ENCODE results near the gene RC3H2. TPM values are rescaled to one million over a fixed set of nuclear protein-coding genes. Genes with fewer than 3 reads are reported as not detected.

RC3H2 gene
- total RNA-seq, 2 experiments from 2014 or later = 51.4 to 55.1 TPM

DNA sequence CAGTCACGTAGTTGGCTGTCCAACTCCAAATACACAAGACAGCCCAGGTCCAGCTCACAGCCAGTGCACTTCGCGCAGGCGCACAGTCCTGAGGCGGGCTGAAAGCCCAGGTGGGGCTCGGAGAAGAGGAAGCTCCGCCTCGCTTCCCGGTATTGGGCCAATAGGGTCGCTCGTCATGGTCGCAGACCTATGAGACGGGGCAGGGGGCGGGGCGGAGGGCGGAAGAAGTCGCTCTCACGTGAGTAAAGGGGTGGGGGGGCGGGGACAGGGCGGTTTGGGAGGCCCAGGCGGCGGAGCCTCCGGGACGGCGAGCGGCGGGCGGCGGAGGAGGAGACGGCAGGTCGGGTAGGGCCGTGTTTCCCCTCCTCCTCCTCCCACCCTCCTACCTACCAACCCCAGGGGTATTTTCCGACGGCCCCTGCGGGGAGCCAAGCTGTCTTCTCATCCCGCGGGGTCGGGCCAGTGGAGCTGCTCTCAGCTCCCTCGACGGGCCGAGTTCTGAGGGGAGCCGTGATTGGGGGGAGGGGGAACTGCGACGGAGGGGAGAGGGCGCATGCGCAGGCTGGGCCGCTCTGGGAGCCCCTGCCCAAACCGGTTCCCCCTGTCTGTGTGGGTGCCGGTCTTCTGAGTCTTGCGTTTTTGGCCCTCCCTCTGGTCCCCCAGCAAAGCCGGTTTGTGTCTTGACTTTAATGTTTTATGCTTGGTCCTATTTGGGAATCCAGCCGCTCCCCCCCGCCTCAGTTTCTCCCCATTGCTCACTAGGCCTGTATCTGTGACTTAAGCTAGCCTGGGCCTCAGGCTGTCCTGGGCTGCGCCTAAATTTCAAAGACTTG lies 35.8 kb upstream of the RC3H2 start, which contains the start of gene RABGAP1:
Gene RABGAP1 (plus strand): TSS at position 272 of the 833 bp plus-strand sequence. CDS start 16,040 bp downstream, outside the sequence.
- POLR2A ChIA-PET = interaction anchor here (0.7 to 4.1 kb wide), 15 partner anchors 10 to 113 kb away, joined by 3 to 59 read pairs (median 4); partner anchors contain the start of genes PDCL, RC3H2, ZBTB26 and ZBTB6
- CTCF ChIA-PET = interaction anchor here (0.5 to 2.1 kb wide), 8 partner anchors 9 to 409 kb away, joined by 3 to 9 read pairs (median 5); partner anchors contain the start of genes RC3H2 and ZBTB26

DNA sequence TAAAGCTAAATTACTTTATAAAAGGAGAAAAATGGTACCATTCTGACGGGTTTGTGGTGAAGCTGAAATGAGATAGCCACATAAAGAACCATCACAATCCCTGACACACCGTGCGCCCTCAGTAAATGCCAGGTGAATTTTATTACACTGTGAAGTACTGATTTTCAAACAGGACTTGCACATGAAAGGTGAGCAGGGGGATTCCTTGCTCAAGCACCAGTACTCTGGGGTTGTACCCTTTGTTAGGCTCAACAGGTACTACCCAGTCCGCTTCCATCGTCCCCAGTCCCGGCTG lies 35.2 kb upstream of the RC3H2 start:
- Mint-ChIP-seq H3K36me3 (ENCODE audit: low read depth) (peaks cover 21% of the 10 kb centered on the region), H3K27me3 (no peaks in the 10 kb centered on the region), H3K4me3 (peak overlapping the region; percentile 92), H3K27ac (peak overlapping the region; percentile 64), H3K4me1 (peaks cover 36% of the 10 kb centered on the region), H3K9me3 (no peaks in the 10 kb centered on the region)
- ChIA-PET POLR2A (interaction anchor here (0.7 to 4.1 kb wide), 11 partner anchors 9 to 112 kb away, joined by 3 to 59 read pairs (median 6); partner anchors contain the start of genes PDCL, RC3H2, ZBTB26 and ZBTB6), CTCF (interaction anchor here (0.5 to 2.1 kb wide), 8 partner anchors 8 to 409 kb away, joined by 3 to 9 read pairs (median 4); partner anchors contain the start of genes RC3H2 and ZBTB26)
- DNase-seq = no peak

More for the DNA sequence above, 35.8 kb upstream of the RC3H2 start, which contains the start of gene RABGAP1:
- Mint-ChIP-seq H3K4me3 (peak within 1 kb of the TSS; percentile 92), H3K4me1 (peaks cover 41% of the 10 kb centered on the region), H3K9me3 (no peaks in the 10 kb centered on the region), H3K27ac (peak within 1 kb of the TSS; percentile 78), H3K27me3 (no peaks in the 10 kb centered on the region), H3K36me3 (ENCODE audit: low read depth) (peaks cover 26% of the 10 kb centered on the region)
- peak; percentile 99 for DNase-seq

DNA sequence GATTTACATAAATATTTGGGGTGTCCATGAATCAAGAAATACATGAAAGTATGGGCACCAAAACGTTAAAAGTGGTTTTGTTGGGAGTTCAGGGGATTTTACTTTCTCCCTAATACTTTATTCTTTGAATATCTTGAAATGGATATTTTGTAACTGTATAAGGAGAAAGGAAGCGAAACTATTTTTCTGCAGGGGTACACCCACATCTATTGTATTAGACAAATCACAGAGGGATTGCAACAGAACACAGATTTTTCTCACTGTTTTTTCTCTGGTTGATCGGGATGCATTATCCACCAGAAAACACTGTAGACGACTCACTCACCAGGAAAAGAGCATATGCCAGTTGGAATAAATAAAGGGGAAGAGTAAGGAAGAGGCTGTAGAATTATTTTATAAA lies 34.4 kb upstream of the RC3H2 start:
- DNase-seq = no peak
- Mint-ChIP-seq H3K4me1 (peaks cover 34% of the 10 kb centered on the region), H3K36me3 (ENCODE audit: low read depth) (peaks cover 22% of the 10 kb centered on the region), H3K9me3 (no peaks in the 10 kb centered on the region), H3K4me3 (no peak overlapping the region), H3K27me3 (no peaks in the 10 kb centered on the region), H3K27ac (no peak overlapping the region)
- ChIA-PET POLR2A (interaction anchor here (1.0 to 4.1 kb wide), 4 partner anchors 9 to 60 kb away, joined by 4 to 59 read pairs (median 47); partner anchors contain the start of genes RC3H2, ZBTB26 and ZBTB6), CTCF (interaction anchor here (2.1 kb wide), 1 partner anchor 7 kb away, joined by 9 read pairs; the partner anchor contains the start of gene ZBTB26)

DNA sequence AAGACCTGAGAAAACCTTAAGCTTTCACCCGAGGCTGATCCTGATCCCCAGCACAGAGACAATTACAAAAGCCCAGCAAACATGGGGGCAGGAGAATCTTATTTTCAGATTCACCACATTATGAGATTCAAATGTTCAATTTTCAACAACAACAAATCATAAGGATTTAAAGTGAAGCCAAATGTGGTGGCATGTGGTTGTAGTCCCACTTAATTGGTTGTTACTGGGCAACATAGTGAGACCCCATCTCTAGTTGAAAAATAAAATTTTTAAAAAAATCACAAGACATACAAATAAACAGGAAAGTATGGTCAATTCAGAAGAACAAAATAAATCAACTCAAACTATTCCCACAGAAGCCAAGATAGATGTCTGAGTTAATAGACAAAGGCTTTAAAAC lies 31.7 kb upstream of the RC3H2 start:
- Mint-ChIP-seq H3K27me3 (no peaks in the 10 kb centered on the region), H3K27ac (no peak overlapping the region)

DNA sequence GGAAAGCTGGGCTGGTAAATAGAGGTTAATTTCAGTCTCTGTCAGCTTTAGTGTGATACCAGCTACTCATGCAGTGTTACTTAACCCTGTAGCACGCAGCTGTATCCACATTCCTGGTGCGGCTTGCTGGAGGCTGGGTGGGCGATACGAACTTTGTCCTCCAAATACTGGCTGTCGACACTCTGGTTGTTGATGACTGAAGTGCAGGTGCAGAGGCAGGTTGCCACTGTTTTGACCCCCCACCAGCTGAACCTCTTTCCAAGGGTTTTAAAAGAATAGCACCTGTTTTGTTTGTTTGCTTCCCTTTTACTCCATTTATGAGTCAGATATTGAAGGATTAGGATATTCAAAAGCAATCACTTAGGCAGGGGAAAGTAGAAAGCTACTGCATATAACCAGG lies 31.3 kb upstream of the RC3H2 start:
- Mint-ChIP-seq H3K27me3 (no peaks in the 10 kb centered on the region), H3K9me3 (no peaks in the 10 kb centered on the region), H3K36me3 (ENCODE audit: low read depth) (peaks cover 22% of the 10 kb centered on the region), H3K4me3 (no peak overlapping the region), H3K4me1 (peaks cover 23% of the 10 kb centered on the region), H3K27ac (no peak overlapping the region)
- CTCF ChIA-PET = no interaction called here
- POLR2A ChIA-PET = interaction anchor here (0.9 kb wide), 2 partner anchors 23 to 671 kb away, joined by 3 read pairs; partner anchors contain the start of genes MRRF, RBM18 and ZBTB6
- DNase-seq = no peak

More for the DNA sequence above, 31.7 kb upstream of the RC3H2 start:
- ChIA-PET CTCF (no interaction called here), POLR2A (interaction anchor here (0.9 to 1.0 kb wide), 3 partner anchors 11 to 672 kb away, joined by 3 read pairs; partner anchors contain the start of genes MRRF, RBM18 and ZBTB6)
- Mint-ChIP-seq H3K4me3 (no peak overlapping the region), H3K36me3 (ENCODE audit: low read depth) (peaks cover 22% of the 10 kb centered on the region), H3K9me3 (no peaks in the 10 kb centered on the region), H3K4me1 (peaks cover 28% of the 10 kb centered on the region)
- DNase-seq = no peak

DNA sequence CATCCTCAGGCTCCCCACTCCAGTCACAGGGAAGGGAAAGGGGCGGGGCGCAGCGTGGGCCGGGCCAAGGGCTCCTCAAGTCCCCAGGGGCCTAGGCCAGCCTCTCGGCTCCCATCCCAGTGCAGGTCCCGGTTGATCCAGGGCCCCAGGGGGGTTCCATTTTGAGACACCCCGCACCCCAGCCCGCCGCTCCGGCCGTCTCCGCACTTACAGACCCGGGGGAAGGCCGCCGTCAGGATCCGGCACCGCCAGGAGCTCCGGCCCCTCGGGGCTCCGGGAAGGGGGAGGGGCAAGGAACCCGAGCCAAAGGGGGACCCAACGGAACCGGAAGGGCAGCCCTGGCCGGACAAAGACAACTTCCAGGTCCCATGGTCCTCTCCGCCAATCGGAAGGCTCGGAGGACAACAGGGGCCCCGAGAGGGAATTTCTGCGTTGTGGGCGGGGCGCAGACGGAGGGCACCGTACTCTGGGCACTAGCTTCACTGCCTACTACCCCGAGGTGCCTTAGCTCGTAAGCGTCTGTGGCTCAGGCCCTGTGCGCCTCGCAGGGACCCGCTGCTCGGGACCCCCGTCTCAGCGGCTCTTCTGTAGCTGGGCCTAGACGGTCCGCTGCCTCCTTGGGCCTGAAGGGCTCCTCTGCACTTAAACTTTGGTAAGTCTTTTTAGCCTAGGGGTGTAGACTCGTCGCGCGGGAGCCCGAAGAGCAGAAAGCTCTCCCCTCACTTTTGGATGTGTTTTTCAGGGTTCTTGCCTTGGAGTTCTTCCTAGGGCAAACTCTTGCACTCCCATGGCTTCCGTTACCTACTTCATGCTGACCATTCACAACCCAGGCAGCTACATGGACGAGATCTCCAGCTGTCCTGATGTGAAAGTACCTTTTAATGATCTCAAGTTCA lies 26.3 kb upstream of the RC3H2 start, which contains the start of gene ZBTB26:
Gene ZBTB26 (minus strand): TSS at position 287 of the 896 bp plus-strand sequence. CDS start 11,578 bp downstream, outside the sequence.
- H3K4me1 Mint-ChIP-seq = peaks cover 13% of the 10 kb centered on the region
- DNase-seq = peak; percentile 90
- H3K9me3 Mint-ChIP-seq = no peaks in the 10 kb centered on the region
- CTCF ChIA-PET = interaction anchor here (1.0 to 3.0 kb wide), 5 partner anchors 9 to 28 kb away, joined by 3 to 19 read pairs (median 6); partner anchors contain the start of genes RABGAP1, RC3H2 and ZBTB6
- H3K27me3 Mint-ChIP-seq = no peaks in the 10 kb centered on the region
- H3K4me3 Mint-ChIP-seq = no peak within 1 kb of the TSS
- H3K27ac Mint-ChIP-seq = peak within 1 kb of the TSS; percentile 79
- H3K36me3 Mint-ChIP-seq (ENCODE audit: low read depth) = peaks cover 9% of the 10 kb centered on the region
- POLR2A ChIA-PET = interaction anchor here (0.6 to 4.4 kb wide), 13 partner anchors 9 to 103 kb away, joined by 3 to 53 read pairs (median 6); partner anchors contain the start of genes PDCL, RABGAP1, RC3H2 and ZBTB6

DNA sequence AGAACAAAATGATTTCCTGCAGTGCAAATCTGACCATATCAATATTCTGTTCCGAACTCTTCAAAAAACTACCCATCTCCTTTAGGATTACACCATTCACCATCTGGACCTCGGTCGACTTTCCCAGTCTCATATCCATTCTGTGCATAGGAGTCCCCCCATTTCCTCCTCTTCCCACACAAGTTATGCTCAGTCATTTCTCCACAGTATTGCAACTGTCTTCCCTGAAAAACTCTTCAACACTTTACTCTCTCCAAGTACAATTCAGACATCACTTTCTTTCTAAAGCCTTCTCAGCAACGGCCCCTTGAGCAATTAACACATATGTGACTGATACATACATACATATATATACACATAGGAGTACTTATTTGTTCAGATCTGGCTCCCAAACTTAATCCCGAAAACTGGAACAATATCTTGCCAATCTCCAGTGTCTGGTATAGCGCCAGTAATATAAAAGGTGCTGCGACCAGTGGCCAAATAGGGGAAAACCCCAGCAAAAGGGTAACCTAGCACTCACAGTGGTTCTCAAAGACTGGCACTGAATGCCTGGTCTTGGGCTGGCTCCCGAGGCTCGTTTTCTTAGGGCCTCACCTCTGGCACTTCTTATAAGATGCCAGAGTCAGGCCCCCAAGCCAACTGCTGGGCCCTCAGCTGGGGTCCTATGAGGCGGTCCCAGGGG lies 25.5 kb upstream of the RC3H2 start:
- ChIA-PET CTCF (interaction anchor here (1.6 to 3.0 kb wide), 3 partner anchors 17 to 27 kb away, joined by 5 to 19 read pairs (median 7); partner anchors contain the start of gene ZBTB6), POLR2A (interaction anchor here (1.2 to 4.4 kb wide), 10 partner anchors 9 to 102 kb away, joined by 4 to 53 read pairs (median 7); partner anchors contain the start of genes PDCL, RABGAP1, RC3H2 and ZBTB6)
- no peaks in the 10 kb centered on the region for H3K27me3 Mint-ChIP-seq
- no peaks in the 10 kb centered on the region for H3K9me3 Mint-ChIP-seq
- no peak overlapping the region for H3K4me3 Mint-ChIP-seq
- H3K36me3 Mint-ChIP-seq (ENCODE audit: low read depth) = peaks cover 5% of the 10 kb centered on the region
- H3K4me1 Mint-ChIP-seq = peaks cover 13% of the 10 kb centered on the region
- no peak overlapping the region for H3K27ac Mint-ChIP-seq
- no peak for DNase-seq

DNA sequence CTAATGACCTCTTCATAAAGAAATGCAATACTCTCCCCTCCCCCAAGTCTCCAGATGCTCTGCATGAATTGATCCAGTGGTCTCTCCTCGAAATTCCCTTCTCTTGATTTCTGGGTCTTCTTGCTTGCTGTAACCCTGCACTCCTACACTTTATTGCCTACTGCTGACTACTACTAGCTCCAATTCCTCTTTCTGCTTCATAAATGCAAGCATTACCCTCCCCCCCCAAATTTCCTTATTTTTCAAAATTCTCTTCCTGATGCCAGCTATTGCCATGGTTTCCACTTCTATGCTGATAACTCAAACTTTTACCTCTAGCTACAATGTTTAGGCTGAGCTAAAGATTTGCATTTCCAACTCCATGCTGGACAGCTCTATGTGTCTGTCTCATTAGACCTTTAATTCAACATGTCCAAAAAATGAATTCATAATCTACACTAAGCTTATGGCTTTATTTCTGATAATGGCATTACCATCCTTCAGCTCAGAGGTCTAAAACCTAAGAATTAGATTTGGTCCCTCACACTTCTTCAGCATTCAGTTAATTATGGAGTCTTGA lies 24.7 kb upstream of the RC3H2 start:
- no peak overlapping the region for H3K4me3 Mint-ChIP-seq
- H3K4me1 Mint-ChIP-seq = peaks cover 11% of the 10 kb centered on the region
- ChIA-PET POLR2A (interaction anchor here (0.8 to 4.4 kb wide), 6 partner anchors 9 to 58 kb away, joined by 3 to 53 read pairs (median 26); partner anchors contain the start of genes RABGAP1, RC3H2 and ZBTB6), CTCF (interaction anchor here (1.2 to 2.1 kb wide), 3 partner anchors 17 to 76 kb away, joined by 3 to 7 read pairs (median 5); partner anchors contain the start of gene ZBTB6)
- H3K27ac Mint-ChIP-seq = no peak overlapping the region
- no peaks in the 10 kb centered on the region for H3K9me3 Mint-ChIP-seq
- no peak for DNase-seq
- peaks cover 2% of the 10 kb centered on the region for H3K36me3 Mint-ChIP-seq (ENCODE audit: low read depth)
- H3K27me3 Mint-ChIP-seq = no peaks in the 10 kb centered on the region

DNA sequence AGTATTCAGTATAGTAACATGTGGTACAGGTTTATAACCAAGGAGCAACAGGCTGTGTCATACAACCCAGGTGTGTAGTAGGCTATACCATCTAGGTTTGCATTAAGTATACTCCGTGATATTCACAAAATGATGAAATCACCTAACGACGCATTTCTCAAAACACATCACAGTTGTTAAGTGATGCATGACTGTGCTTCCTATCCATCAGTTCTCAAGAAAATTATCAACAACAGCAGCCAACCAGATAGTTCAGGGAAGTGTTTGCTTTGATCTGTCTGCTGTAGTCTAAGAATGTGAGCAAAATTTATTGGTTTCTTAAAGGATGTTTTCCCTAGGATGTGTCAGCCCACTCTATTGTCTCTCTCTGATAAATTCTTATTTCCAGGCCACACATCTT lies 18.8 kb upstream of the RC3H2 start:
- Mint-ChIP-seq H3K4me3 (no peak overlapping the region), H3K27ac (no peak overlapping the region), H3K27me3 (no peaks in the 10 kb centered on the region), H3K36me3 (ENCODE audit: low read depth) (peaks cover 14% of the 10 kb centered on the region), H3K9me3 (no peaks in the 10 kb centered on the region), H3K4me1 (no peaks in the 10 kb centered on the region)
- ChIA-PET POLR2A (interaction anchor here (2.2 kb wide), 1 partner anchor 11 kb away, joined by 6 read pairs; the partner anchor contains the start of gene ZBTB6), CTCF (no interaction called here)
- DNase-seq = no peak

DNA sequence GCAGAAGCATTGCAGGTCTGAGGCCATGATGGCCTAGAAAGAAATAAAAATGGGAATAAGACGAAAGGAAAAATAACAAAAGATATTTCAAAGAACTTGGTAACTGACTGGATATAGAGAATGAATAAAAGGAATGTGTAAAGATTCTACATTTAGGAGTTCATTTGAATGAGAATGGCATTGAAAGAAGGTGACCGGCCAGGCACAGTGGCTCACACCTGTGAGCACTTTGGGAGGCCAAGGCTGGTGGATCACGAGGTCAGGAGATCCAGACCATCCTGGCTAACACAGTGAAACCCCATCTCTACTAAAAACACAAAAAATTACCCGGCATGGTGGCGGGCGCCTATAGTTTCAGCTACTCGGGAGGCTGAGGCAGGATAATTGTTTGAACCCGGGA lies 17.6 kb upstream of the RC3H2 start:
- DNase-seq = no peak
- Mint-ChIP-seq H3K27ac (no peak overlapping the region), H3K27me3 (no peaks in the 10 kb centered on the region), H3K36me3 (ENCODE audit: low read depth) (peaks cover 17% of the 10 kb centered on the region), H3K4me1 (no peaks in the 10 kb centered on the region), H3K4me3 (no peak overlapping the region), H3K9me3 (no peaks in the 10 kb centered on the region)
- ChIA-PET CTCF (interaction anchor here (1.1 kb wide), 1 partner anchor 13 kb away, joined by 3 read pairs; no protein-coding TSS in a partner anchor), POLR2A (interaction anchor here (1.9 kb wide), 1 partner anchor 9 kb away, joined by 4 read pairs; the partner anchor contains the start of gene ZBTB26)

DNA sequence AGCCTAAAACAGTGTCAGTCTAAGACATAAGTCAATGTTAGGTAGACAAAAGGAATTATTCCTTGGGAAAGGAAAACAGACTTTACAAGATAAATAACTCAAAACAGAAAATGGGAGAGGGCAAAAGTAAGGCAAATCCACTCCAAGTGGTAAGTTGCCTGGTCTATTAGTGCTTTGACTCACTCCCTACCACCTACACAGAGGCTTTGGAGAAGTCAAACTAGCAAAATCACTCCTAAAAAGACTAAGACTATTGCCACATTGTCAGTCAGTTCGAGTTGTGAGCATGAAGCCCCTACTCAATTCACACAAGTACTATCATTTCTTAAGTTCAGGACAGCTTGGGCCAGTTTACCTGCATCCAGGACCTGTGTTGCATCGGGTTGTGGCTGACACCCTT lies 13.2 kb upstream of the RC3H2 start:
- H3K4me3 Mint-ChIP-seq = no peak overlapping the region
- H3K27ac Mint-ChIP-seq = no peak overlapping the region
- H3K9me3 Mint-ChIP-seq = no peaks in the 10 kb centered on the region
- H3K4me1 Mint-ChIP-seq = peaks cover 4% of the 10 kb centered on the region
- H3K27me3 Mint-ChIP-seq = no peaks in the 10 kb centered on the region
- DNase-seq = no peak
- ChIA-PET CTCF (no interaction called here), POLR2A (interaction anchor here (1.7 kb wide), 1 partner anchor 14 kb away, joined by 8 read pairs; the partner anchor contains the start of gene ZBTB26)
- H3K36me3 Mint-ChIP-seq (ENCODE audit: low read depth) = peaks cover 23% of the 10 kb centered on the region

All from activated CD4-positive, alpha-beta memory T cell treated with anti-CD3 and anti-CD28 coated beads, Interleukin-2, amount 10 ng/mL, durations not matched to agents 7 days and 5 days (primary cell).